ENCODE measurements around the gene NDUFB3. TPM values are rescaled to one million over a fixed set of nuclear protein-coding genes. Genes with fewer than 3 reads are reported as not detected.
A peak's percentile ranks its signal among the peaks of the same experiment; 100 is the strongest.

NDUFB3 gene
- polyA plus RNA-seq, 1 donor (not counting 4 experiments of a cell fraction or from before 2014, with no cell fraction given) = 220 TPM

- Histone ChIP-seq H2AFZ (ENCODE audit: control insufficient read depth, low read length) (no peak overlapping the region), H3K9ac (ENCODE audit: control insufficient read depth, extremely low read depth, insufficient read depth, low read length) (peak overlapping the region; percentile 45), H3K27me3 (ENCODE audit: control insufficient read depth, extremely low read depth, insufficient read depth, low read length) (no peaks in the 10 kb centered on the region), H3K36me3 (ENCODE audit: control insufficient read depth in 2 of 2, extremely low read depth in 1 of 2, insufficient read depth in 2 of 2, low read length in 2 of 2) (no peaks in the 10 kb centered on the region), H3K4me1 (ENCODE audit: control insufficient read depth, extremely low read depth, insufficient read depth, low read length) (peaks cover 80% of the 10 kb centered on the region), H3K27ac (ENCODE audit: control insufficient read depth, insufficient read depth, low read length) (peak overlapping the region; percentile 74), H3K4me3 (ENCODE audit: control insufficient read depth in 2 of 3, extremely low read depth in 1 of 3, insufficient read depth in 2 of 3, low read depth in 1 of 3, low read length in 3 of 3) (no peak overlapping the region), H3K4me2 (ENCODE audit: control insufficient read depth, extremely low read depth, insufficient read depth, low read depth, low read length) (peak overlapping the region; percentile 49), H3K9me1 (ENCODE audit: control insufficient read depth, extremely low read depth, insufficient read depth, low read length) (no peaks in the 10 kb centered on the region), H3K9me3 (ENCODE audit: control insufficient read depth, low read depth, low read length) (no peaks in the 10 kb centered on the region), H3K79me2 (ENCODE audit: control insufficient read depth, insufficient read depth, low read length) (peaks cover 61% of the 10 kb centered on the region), H4K20me1 (ENCODE audit: control insufficient read depth, extremely low read depth, insufficient read depth, low read length) (no peaks in the 10 kb centered on the region)
- DNase-seq (ENCODE audit: low read depth, low spot score) (no peak), FAIRE-seq (no peak)
- TF ChIP-seq, protein P1, sequence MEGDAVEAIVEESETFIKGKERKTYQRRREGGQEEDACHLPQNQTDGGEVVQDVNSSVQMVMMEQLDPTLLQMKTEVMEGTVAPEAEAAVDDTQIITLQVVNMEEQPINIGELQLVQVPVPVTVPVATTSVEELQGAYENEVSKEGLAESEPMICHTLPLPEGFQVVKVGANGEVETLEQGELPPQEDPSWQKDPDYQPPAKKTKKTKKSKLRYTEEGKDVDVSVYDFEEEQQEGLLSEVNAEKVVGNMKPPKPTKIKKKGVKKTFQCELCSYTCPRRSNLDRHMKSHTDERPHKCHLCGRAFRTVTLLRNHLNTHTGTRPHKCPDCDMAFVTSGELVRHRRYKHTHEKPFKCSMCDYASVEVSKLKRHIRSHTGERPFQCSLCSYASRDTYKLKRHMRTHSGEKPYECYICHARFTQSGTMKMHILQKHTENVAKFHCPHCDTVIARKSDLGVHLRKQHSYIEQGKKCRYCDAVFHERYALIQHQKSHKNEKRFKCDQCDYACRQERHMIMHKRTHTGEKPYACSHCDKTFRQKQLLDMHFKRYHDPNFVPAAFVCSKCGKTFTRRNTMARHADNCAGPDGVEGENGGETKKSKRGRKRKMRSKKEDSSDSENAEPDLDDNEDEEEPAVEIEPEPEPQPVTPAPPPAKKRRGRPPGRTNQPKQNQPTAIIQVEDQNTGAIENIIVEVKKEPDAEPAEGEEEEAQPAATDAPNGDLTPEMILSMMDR (optimal IDR thresholded peaks at IDR 0.05 in 1 of 3, IDR thresholded peaks at IDR 0.05 in 1 of 3, conservative IDR thresholded peaks at IDR 0.05 in 1 of 3; ENCODE audit: extremely low read depth in 1 of 3, insufficient read depth in 2 of 3, low read length in 3 of 3) = no peak
- no peak for TF ChIP-seq EZH2 (IDR thresholded peaks at IDR 0.05; ENCODE audit: low read length)
- dilution Hi-C loops (cut with MboI; ENCODE audit: extremely low pct_ligation_motif_present, low sequenced_read_pairs) = no loop called here
Measured at GRCh38 chr2:201127152-201127511, 55.3 kb downstream of the NDUFB3 start.

- Histone ChIP-seq H3K4me1 (ENCODE audit: control insufficient read depth, extremely low read depth, insufficient read depth, low read length) (peaks cover 85% of the 10 kb centered on the region), H3K9me1 (ENCODE audit: control insufficient read depth, extremely low read depth, insufficient read depth, low read length) (no peaks in the 10 kb centered on the region), H3K79me2 (ENCODE audit: control insufficient read depth, insufficient read depth, low read length) (peaks cover 59% of the 10 kb centered on the region), H4K20me1 (ENCODE audit: control insufficient read depth, extremely low read depth, insufficient read depth, low read length) (no peaks in the 10 kb centered on the region), H3K4me2 (ENCODE audit: control insufficient read depth, extremely low read depth, insufficient read depth, low read depth, low read length) (peak overlapping the region; percentile 49), H3K27me3 (ENCODE audit: control insufficient read depth, extremely low read depth, insufficient read depth, low read length) (no peaks in the 10 kb centered on the region), H3K9ac (ENCODE audit: control insufficient read depth, extremely low read depth, insufficient read depth, low read length) (peak overlapping the region; percentile 45), H3K4me3 (ENCODE audit: control insufficient read depth in 2 of 3, extremely low read depth in 1 of 3, insufficient read depth in 2 of 3, low read depth in 1 of 3, low read length in 3 of 3) (no peak overlapping the region), H2AFZ (ENCODE audit: control insufficient read depth, low read length) (no peak overlapping the region), H3K27ac (ENCODE audit: control insufficient read depth, insufficient read depth, low read length) (peak overlapping the region; percentile 74), H3K9me3 (ENCODE audit: control insufficient read depth, low read depth, low read length) (no peaks in the 10 kb centered on the region), H3K36me3 (ENCODE audit: control insufficient read depth in 2 of 2, extremely low read depth in 1 of 2, insufficient read depth in 2 of 2, low read length in 2 of 2) (peaks cover 0 to 2% of the 10 kb centered on the region in 2 experiments)
- dilution Hi-C loops (cut with MboI; ENCODE audit: extremely low pct_ligation_motif_present, low sequenced_read_pairs) = no loop called here
- DNase-seq (ENCODE audit: low read depth, low spot score) = no peak
- no peak for FAIRE-seq
- TF ChIP-seq, protein P1 (optimal IDR thresholded peaks at IDR 0.05 in 1 of 3, IDR thresholded peaks at IDR 0.05 in 1 of 3, conservative IDR thresholded peaks at IDR 0.05 in 1 of 3; ENCODE audit: extremely low read depth in 1 of 3, insufficient read depth in 2 of 3, low read length in 3 of 3) = no peak
- TF ChIP-seq EZH2 (IDR thresholded peaks at IDR 0.05; ENCODE audit: low read length) = no peak
Measured at GRCh38 chr2:201127570-201127969, 55.8 kb downstream of the NDUFB3 start.
